ENCODE results near the gene ADPRH.

DNA sequence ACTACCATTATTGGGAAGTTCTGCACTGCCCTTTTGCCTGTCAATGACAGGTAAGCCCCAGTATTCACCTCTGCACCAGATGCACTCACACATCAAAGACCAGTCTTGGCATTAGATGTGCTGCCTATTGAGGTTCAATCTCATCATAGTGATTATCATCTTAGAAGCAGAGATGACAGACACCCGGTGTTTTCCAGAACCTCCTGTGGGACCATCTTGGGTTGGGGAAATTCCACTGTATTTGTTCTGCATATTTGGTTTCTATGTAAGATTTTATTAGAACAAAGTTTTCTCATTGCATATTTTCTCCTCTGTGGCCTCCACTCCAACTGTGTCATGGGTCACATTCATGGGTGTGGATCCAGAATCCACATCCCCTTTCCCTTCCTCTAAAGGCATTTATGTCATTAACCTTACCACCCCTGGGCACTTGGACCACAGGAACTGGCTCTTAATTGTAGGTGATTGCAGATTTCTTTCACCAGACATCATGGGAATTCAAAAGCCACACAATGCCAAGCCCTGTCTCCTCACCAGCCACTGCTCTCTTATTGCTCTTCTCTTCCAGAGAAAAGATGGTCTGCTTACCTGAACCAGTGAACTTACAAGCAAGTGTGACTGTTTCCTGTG, 49.6 kb downstream of the ADPRH start:
- TF ChIP-seq GATA2 (IDR thresholded peaks at IDR 0.05; ENCODE audit: low read depth, low read length) = no peak
- no peak for TF ChIP-seq GATA3 (IDR thresholded peaks at IDR 0.05; ENCODE audit: low read depth, low read length)

Measured in SH-SY5Y (cell line).